RWPE1 (cell line): Measurements from ENCODE around the gene TMEM235.

Experiments used
- CTCF ChIA-PET: fragments of 350-600 bp; sonication (Branson Sonifier 250); formaldehyde crosslinking; extraction: SDS; loops from one replicate; lab custom pipeline; 2021; lab: Yijun Ruan, JAX
- POLR2A ChIA-PET: fragments of 400-600 bp; formaldehyde crosslinking; extraction: SDS; loops from one replicate; lab custom pipeline; 2020; ENCODE audit warnings: antibody characterized with exemption; ENCODE audit not compliant: low non-redundant PET; lab: Yijun Ruan, JAX
- DNase-seq: peaks from one replicate; pipeline ENCODE4 v3.0.0; 2012; ENCODE audit warnings: low spot score
- H3K27ac ChIP-seq: fragments of 450-650 bp; 2 replicates; pipeline ENCODE4 v1.5.1; 2017
- CTCF ChIP-seq: fragments of 450-650 bp; conservative IDR thresholded peaks from 2 replicates; pipeline ENCODE4 v1.5.1; 2017; ENCODE audit warnings: low read depth, mild to moderate bottlenecking

The TMEM235 gene

GRCh38 chr17:78255953-78256706 lies 24.7 kb downstream of the TMEM235 start:
- no peak for DNase-seq
- no peak for TF ChIP-seq CTCF
- POLR2A ChIA-PET = no interaction called here
- H3K27ac ChIP-seq = no peak overlapping the region
- CTCF ChIA-PET = no interaction called here

GRCh38 chr17:78256707-78257591 lies 25.5 kb downstream of the TMEM235 start:
- ChIA-PET CTCF (interaction anchor here (0.7 kb wide), 1 partner anchor 714 kb away, joined by 3 read pairs; no protein-coding TSS in a partner anchor), POLR2A (no interaction called here)
- no peak overlapping the region for H3K27ac ChIP-seq
- no peak for DNase-seq
- no peak for TF ChIP-seq CTCF

- no peak for TF ChIP-seq CTCF
- CTCF ChIA-PET = interaction anchor here (0.7 kb wide), 1 partner anchor 715 kb away, joined by 3 read pairs; no protein-coding TSS in a partner anchor
- no peak for DNase-seq
- H3K27ac ChIP-seq = no peak overlapping the region
- POLR2A ChIA-PET = no interaction called here
Observed at GRCh38 chr17:78257810-78258322, 26.4 kb downstream of the TMEM235 start.

GRCh38 chr17:78258323-78259191 lies 27.1 kb downstream of the TMEM235 start:
- CTCF ChIA-PET = no interaction called here
- TF ChIP-seq CTCF = no peak
- DNase-seq = no peak
- H3K27ac ChIP-seq = no peak overlapping the region
- POLR2A ChIA-PET = no interaction called here

GRCh38 chr17:78259192-78259554 lies 27.7 kb downstream of the TMEM235 start:
- no peak overlapping the region for H3K27ac ChIP-seq
- DNase-seq = no peak
- ChIA-PET POLR2A (no interaction called here), CTCF (no interaction called here)
- no peak for TF ChIP-seq CTCF
